CD4-positive, alpha-beta T cell treated with Interleukin-2 at 100 ng/mL for 4 hours (primary cell): Measurements from ENCODE around the gene CDYL2.
A peak's percentile ranks its signal among the peaks of the same experiment; 100 is the strongest.
"Not testable (repeated sequence)": the region's sequence is repeated elsewhere in the genome, so short reads cannot be mapped to it uniquely, and the experiment has no call there.

Experiments used
- DNase-seq: peaks from one replicate; pipeline ENCODE4 v3.0.0-alpha.2; 2020; ENCODE audit warnings: low spot score

Gene CDYL2

DNA sequence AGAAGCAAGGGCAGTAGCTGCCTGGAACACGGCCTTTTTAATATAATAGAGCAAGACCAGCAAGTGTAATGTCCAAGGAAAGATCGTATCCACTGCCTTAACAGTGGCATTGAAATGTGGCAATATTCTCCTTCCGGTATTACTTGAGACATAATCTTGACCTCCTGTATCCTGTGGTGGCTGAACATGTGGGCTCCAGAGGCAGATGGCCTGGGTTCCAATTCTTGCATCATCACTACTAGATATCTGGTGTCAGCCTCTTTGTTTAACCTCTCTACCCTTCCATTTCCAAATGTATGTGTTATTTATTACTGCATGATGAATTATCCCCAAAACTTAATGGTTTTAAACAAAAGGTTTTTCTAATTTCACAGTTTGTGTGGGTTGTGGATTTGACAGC lies 3.5 kb upstream of the CDYL2 start:
- DNase-seq, result no peak

DNA sequence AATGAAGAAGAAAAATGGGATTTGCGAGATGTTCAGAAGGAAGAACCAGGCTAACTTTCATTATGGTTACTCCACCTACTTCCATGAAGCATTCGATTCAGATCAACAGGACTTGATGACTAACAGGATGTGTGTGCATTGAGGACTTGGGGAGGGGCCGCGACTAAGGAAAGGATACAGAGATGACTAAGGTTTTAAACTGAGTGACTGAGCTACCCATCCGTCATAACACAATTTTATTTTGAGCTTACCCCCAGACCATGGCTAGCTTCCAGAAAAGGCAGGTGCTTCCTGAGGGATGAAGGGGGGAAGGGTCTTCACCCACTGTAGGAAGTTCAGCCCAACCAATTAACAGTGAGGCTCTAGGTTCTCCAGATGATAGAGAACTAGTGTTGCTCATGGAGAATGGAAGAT lies 2.5 kb upstream of the CDYL2 start:
- DNase-seq, result peak; percentile 73

DNA sequence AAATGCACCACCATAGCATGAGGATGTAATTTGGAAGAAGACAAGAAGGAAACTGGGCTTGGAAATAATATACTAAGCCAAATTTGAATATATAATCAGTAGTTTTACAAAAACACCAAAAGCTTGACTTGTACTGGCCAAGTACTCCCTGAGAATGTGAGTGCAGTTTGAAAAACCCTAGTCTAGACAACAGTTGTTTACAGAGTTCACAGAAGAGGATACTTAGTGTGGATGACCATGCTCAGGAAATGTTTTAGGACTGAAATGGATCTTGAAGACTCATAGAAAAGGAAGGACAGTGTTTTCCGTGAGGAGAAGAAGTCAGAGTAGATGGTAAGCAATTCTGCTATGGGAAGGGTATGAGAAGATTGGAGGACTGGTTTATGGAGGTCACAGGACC lies 1.9 kb upstream of the CDYL2 start:
- no peak for DNase-seq

DNA sequence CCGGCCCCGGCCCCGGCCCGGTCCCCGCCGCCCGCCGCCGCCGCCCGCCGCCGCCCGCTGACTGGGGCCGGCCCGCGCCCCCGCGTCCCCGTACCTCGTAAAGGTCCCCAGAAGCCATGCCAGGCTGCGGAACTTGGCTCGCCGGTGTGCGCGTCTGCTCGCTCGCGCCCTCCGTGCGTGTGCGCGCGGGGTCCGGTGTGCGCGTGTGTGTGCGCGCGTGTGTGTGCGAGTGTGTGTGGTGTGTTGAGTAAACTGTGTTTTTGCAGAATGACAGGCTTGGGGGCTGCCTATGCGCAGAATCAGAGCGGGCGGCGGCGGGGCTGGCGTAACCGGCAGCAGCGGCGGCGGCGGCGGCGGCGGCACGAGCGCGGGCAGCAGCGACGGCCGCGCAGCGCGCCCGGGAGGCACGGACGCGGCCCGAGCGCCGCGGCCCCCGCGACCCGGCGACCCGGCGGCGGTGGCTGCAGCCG lies 307 bp downstream of the CDYL2 start:
- peak; percentile 73 for DNase-seq

DNA sequence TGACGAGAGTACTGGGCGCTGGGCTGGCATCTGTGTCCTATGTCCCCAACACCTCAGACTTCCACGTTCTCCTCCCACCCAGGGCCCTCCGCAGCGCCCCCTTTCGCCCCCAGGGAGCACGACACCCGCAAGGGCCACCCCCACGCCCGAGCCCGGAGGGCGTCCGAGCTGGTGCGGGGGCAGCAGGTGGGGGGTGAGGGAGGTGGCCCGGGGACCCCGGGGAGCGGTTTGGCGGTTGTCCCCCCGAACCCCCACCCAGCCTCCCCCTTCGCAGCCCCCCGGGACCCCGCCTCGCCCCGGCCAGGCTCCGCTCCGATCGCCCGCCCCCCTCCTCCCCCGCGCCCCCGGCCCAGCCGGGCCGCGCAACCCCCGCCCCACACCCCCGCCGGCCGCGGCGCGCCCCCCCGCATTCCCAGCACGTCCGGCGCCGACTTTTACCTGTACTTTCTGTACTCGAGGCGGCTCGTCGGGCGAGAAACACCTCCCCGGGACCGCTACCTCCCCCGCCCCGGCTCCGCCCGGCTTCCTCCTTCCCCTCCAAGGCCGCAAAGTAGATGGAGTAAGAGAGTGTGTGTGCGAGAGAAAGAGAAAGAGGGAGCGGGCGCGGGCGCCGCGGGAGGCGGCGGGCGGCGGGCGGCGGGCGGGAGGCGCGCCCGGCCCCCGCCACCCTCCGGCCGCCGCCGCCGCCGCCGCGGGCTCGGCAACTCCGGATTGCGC lies 901 bp downstream of the CDYL2 start:
- peak; percentile 49 for DNase-seq

DNA sequence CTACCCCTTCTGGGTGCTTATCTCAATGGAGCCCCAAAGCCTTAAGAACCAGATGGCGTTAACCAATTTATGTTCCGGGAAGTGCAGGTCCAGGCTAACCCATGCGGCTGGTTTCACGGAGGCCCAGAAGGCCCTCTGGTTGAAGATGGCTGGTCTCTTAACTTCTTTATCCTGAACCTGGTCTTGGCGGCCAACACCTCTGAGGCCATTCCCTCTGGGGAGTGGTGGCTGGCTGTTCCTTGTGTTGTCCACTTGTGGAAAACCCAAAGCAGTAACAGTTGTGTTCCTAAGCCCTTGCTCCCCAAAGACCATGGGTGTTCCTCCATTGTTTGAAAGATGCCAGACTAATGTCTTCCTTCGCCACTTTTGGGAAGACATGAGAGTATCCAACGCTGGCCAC lies 1.5 kb downstream of the CDYL2 start:
- no peak for DNase-seq

DNA sequence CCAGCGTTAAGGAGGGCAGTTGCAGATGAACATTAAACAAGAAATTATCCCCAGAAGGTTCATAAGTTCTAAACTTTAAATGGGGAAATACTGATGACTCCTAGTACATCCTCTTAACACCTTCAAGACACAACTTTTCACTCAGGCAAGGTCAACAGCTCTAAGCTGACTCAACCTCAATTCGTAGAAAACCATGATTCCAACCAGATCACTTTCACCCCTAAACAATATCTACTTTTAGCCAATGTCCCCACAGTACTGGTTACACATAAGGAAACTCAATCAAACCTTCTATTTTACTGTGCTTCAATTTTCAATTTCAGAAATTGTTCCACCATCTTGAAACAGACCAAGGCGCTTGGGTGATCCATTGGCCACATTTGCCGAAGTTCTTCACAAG lies 2.3 kb downstream of the CDYL2 start:
- peak; percentile 21 for DNase-seq

DNA sequence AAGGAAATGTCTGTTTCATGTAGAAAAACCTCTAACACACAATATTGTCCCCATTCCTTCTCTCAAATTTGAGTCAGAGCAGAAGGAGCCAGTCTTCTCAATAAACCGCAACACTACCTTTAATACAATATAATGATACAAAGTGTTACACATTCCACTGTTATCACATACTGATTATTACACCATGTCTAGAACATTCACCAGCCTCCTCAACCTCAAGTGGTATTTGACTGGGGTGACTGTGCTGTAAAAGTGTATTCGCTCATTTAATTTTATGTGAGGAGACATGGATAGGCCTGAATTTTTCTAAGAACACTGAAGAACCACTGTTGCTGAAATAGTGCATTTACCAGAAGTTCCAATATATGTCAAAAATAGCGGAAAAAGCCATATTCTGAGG lies 10.3 kb downstream of the CDYL2 start:
- DNase-seq, result no peak

DNA sequence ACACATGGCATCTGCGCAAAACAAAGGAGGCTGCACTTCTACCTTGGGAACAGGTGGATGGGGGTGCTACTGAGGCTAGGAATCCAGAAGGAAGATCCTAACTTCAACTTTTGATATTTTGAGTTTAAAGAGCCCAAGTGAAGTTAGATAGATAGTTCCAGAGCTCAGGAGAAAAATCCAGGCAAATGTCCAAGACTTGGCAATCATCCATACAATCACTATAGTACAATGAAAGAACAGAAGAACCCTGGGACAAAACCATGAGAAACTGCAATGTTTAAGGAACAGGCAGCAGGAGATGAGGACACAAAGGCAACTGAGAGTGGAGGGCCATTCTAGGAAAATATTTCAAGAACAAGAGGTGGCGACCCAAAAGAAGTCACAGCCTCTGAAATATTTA lies 12.4 kb downstream of the CDYL2 start:
- DNase-seq, result no peak

DNA sequence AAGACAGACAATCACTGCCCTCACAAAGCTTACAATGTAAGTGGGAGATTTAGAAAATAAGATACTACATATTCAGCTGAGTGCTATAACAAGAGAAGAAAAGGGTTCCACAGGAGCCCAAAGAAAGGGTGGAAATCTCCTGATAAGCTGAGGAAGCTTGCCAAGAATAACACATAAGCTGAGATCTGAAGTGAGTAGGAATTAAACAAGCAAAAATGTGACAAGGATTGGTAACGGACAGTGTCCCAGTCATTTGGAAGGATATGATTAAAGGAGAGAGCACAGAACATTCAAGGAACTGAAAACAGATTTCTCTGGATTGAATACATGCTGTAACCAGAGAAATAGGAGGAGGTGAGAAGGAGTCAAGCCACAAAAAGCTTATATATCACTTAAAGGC lies 13.0 kb downstream of the CDYL2 start:
- no peak for DNase-seq

DNA sequence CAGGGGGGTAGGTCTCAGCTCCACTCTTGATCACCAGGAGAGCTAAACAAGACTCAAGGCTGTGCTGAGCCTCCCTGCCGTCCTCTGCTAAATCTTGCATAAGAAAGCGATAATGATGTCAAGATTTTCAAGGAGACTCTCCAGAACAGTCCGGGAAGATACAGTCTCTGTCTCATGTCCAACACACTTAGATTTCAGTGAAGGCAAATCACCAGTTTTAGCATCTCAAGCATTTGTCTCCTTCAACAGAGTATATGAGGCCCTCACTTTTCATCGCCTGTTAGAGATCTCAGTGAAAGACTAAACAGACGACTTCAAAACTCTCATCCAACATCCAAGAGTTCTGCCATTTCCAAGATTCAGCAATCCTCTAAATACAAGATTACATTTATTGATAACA lies 13.6 kb downstream of the CDYL2 start:
- DNase-seq, result no peak

DNA sequence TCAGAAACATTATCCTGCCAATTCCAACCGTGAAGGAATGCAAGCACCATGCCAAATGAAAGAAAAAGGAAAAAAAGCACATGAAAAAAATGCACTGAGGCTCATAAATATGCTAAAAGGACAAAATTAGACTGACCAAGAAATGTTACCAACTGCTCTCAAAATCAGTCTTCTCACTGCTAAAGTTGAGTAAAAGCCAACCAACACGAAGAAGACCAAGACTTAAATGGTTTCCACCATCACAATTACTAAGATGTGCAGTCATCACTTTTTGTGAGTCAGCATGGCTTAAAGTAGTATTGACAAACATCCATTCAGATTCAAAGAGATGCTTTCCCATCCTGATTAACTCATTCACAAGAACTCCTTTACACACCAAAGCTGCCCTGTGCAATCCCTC lies 16.4 kb downstream of the CDYL2 start:
- no peak for DNase-seq

DNA sequence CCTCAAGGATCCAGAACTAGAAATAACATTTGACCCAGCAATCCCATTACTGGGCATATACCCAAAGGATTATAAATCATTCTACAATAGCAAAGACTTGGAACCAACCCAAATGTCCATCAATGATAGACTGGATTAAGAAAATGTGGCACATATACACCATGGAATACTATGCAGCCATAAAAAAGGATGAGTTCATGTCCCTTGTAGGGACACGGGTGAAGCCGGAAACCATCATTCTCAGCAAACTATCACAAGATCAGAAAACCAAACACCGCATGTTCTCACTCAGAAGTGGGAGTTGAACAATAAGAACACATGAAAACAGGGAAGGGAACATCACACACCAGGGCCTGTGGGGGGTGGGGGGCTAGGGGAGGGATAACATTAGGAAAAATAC lies 17.8 kb downstream of the CDYL2 start:
- DNase-seq, result not testable (repeated sequence)

DNA sequence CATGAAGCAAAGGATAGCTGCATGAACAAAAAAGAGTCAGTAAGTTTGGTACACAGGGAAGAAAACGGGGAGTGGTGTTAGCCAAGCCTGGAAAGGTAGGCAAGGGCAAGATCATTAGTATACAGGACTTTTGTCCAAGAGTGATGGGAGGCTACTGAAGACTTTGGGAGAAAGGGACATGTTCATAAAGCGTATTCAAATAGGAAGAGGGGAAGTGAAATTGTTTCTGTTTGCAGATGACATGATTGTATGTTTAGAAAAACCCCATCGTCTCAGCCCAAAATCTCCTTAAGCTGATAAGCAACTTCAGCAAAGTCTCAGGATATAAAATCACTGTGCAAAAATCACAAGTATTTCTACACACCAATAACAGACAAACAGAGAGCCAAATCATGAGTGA lies 19.4 kb downstream of the CDYL2 start:
- no peak for DNase-seq

DNA sequence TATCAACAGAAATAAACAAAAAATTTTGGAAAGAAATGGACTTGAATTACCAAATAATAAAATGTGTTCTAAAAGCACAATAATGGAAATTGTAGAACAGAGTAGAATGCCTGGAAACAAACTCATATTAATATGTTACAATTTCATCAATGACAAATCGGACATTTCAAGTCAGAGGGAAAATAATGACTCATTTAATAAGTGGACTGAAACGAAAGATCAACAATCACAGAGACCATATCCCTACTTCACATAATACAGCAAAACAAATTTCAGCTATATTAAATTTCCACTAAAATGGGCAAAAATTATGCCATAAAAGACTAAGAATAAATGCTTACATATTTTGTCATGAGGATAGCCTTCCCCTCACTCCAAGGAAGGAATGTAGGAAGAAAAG lies 25.7 kb downstream of the CDYL2 start:
- DNase-seq, result no peak

DNA sequence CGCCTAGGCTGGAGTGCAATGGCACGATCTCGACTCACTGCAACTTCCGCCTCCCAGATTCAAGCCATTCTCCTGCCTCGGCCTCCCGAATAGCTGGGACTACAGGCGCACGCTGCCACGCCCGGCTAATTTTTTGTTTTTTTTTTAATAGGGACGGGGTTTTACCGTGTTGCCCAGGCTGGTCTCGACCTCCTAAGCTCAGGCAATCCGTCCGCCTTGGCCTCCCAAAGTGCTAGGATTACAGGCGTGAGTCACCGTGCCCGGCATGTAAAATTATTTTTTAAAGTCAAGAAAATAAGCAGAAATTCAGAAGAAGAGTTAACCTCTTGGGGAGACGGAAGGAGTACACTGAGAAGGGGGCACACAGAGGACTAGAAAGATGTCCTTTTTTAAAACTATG lies 27.5 kb downstream of the CDYL2 start:
- DNase-seq, result no peak

DNA sequence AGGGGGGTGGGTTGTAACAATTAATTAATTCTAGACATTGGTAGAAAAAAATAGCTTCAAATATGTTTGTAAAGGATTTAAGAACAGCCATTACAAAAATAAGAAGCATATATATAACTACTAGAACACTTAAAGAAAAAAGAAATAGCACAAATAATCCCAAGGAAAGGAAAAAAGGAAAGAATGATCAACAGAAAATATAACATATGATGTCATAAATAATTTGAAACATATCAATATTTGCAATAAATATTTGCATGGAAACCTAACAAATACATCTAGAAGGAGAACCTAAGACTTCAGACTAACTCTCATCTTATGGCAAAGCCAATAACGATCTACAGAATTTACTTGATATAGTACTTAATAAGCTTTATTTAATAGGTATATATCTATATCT lies 28.9 kb downstream of the CDYL2 start:
- no peak for DNase-seq

DNA sequence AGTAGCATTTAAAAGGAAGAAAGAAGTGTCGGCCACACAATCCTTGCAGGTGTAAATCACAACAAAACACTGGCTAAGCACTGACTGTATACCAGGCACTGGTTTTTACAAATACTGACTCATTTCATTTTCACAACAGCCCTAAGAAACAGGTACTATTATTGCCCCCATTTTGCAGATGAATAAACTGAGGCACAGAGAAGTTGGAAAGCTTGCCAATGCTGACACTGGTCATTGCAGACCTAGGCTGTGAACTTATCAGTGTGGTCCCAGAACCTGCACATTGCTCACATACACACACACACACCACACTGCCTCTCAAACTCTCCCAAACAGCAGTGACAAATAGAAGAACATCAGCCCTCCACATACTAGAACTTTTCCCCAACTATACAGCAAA lies 37.6 kb downstream of the CDYL2 start:
- no peak for DNase-seq

DNA sequence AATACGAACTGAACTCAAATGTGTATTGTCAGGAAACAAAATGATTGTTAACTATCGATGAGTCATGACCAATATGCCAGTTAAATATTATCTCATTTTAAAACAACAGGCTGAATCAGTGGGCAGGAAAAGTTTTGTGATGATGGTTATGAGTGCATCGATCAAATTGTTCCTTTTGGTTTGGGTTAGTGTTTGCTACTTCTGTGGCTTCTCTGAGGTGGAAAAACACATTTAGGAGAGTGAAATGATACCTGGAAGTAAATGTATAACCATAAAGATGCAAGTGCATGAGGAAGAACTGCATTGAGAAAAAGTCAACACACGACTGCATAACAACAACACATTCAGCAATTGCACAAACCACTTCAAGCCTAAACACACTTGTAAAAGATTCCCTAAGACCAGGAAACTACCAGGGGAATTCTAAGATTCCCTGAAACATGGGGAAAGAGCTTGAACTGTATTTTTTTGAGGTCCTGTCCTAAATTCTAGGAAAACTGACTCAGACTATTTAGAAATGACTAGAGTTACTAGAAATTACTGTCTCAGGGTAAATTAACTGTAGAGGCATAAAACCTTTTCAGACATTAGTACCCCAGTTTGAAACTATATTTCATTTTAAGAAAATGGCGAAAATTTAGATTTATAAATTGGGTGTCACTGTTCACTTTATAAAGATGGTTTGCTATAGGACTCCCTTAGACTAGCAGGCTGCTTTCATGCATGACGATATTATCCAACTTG lies 44.8 kb downstream of the CDYL2 start:
- DNase-seq, result peak; percentile 6

DNA sequence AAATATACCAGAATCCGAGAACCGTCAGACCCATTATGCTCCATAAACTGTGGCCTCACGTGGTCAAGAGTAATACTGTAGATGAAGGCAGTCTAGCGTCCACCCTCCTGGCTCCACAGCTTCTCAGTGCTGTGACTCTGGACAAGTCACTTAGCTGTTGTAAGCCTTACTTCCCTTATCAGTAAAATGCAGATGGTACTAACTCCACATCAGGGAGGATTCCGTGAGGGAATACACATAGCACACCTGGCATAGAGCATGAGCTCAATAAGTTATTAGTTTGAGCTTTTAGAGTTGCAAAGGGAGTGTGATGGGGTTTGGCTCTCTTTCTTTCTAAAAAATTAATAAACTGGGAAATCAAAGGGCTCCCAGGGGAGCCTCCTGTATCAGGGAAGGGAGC lies 49.9 kb downstream of the CDYL2 start:
- no peak for DNase-seq

DNA sequence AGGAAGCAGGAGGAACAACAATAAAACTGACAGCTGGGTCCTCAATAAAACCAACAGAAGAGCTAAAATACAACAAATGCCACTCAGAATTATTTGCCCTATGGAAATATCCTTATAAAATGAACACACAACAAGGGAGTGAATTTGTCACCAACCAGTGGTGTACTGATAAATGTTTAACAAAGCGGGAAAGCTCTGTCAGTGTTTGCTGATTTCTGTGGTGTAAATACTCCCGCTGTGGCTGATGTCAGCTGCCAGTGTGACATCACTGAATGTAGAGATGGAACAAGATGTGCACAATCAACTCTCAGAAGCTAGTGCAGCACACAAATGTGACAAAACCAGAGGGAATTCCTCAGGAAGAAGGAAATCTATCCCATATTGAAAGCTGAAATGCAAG lies 51.9 kb downstream of the CDYL2 start:
- DNase-seq, result no peak

DNA sequence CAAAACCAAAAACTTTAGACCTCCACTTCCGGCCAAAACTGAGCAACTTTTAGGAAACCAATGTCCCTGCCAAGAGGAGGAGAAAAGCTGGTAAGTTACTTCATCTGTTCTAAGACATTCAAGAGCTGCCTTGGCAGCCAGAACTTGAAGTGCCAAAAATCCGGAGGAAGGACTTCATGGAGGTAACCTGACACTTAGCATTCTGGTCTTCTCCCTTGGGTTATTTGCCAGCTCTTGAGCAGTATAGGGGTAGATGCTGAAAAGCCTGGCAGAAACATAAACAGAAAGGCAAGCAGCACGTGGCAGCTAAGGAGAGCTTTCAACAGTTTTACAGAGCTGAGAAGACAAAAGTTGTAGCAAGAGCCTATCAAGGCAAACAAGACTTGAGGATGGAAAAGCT lies 53.2 kb downstream of the CDYL2 start:
- DNase-seq, result no peak

DNA sequence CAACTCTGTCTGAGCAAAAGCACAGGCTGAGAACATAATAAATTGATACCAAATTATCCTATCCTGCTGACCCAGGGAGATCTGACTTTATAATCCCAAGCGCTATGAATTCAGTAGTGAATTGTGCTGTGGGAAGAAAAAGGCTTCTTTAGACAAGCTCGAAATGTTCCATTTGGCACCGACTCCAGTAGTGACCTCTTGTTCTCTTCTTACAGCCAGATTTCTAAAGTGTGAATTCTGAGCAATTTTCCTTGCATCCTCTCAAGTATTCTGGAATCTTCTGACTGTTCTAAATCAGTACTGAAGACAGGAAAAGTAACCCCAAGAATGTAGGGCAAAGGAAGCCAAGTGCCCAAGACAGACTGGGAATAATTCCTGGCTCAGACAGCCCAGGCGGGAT lies 58.2 kb downstream of the CDYL2 start:
- DNase-seq, result no peak

DNA sequence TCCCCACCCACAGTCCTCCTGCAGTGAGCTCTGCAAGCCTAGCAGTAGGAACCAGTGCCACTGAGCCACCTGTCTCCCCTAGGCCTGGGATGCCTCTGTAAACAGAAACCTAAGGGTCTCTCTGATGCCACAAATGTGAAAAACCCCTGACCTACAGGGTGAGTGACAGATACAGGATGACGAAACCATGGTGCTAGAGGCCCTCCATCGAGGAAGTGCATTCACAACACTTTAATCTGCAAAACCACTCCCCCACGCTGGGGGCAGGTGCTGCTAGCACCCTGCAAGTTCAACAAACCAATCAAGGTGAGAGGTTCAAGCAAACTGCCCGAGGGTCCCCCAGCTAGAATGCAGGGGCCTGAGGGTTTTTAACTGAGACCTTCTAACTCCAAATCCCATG lies 59.5 kb downstream of the CDYL2 start:
- DNase-seq, result no peak
